HepG2 (cell line): ENCODE data around the gene UBASH3A. TPM values are rescaled to one million over a fixed set of nuclear protein-coding genes. Genes with fewer than 3 reads are reported as not detected.
A peak's percentile ranks its signal among the peaks of the same experiment; 100 is the strongest.

Experiments
- ATAC-seq: fragments of 200-7000 bp; cut with Tn5 transposase; 3 replicates; pipeline ENCODE4 v1.9.1; 2020; ENCODE audit warnings: mild to moderate bottlenecking, moderate library complexity
- BruUV-seq: library from RNA; stranded (reverse); fragments of 400-500 nt; replicated peaks from 2 replicates; lab custom pipeline; 2021; lab: Mats Ljungman, UMichigan
- CTCF ChIA-PET: fragments of 300-600 bp; formaldehyde crosslinking; extraction: SDS; loops from one replicate; lab custom pipeline; 2021; ENCODE audit warnings: low total read pairs, inconsistent platforms, low intra/inter-chr PET ratio; lab: Yijun Ruan, JAX
- POLR2A ChIA-PET: fragments of 350-600 bp; sonication (Branson Sonifier 250); formaldehyde crosslinking; loops from one replicate; lab custom pipeline; 2020; ENCODE audit warnings: antibody characterized with exemption, inconsistent platforms; lab: Yijun Ruan, JAX
- DNase-seq: peaks from one replicate; pipeline ENCODE4 v3.0.0-alpha.2; 2015; ENCODE audit warnings: low spot score
- FAIRE-seq: peaks from 3 replicates; lab custom pipeline; 2011; peaks lifted over from hg19 to GRCh38; lab: Jason Lieb, UNC
- H2AFZ ChIP-seq: one replicate; pipeline ENCODE4 v1.6.1; 2011; ENCODE audit warnings: low read length, inconsistent platforms
- H3K27ac ChIP-seq: fragments of 300-600 bp; 3 replicates; pipeline ENCODE4 v1.8.0; 2011; ENCODE audit warnings: mixed run types, mild to moderate bottlenecking, mixed read lengths, low read length, inconsistent platforms; ENCODE audit not compliant: insufficient read depth; ENCODE audit errors: extremely low read length
- H3K27me3 ChIP-seq, 2 experiments: fragments of 200-600 bp in 1 of 2; 2 replicates in 1 of 2; 3 replicates in 1 of 2; pipeline versions ENCODE4 v1.6.0 to v1.8.0; 2011; ENCODE audit warnings: low read length in 2 of 2, mild to moderate bottlenecking in 2 of 2, moderate library complexity in 2 of 2, inconsistent platforms in 1 of 2; ENCODE audit not compliant: insufficient read depth in 2 of 2, control insufficient read depth in 1 of 2
- H3K36me3 ChIP-seq, 2 experiments: fragments of 200-600 bp in 1 of 2; replicated peaks in 1 of 2; 2 replicates in 1 of 2; 3 replicates in 1 of 2; pipeline versions ENCODE4 v1.5.1 to v1.8.0; 2011; ENCODE audit warnings: low read length in 2 of 2, inconsistent platforms in 1 of 2; ENCODE audit not compliant: insufficient read depth in 2 of 2, control insufficient read depth in 1 of 2
- H3K4me1 ChIP-seq: 2 replicates; pipeline ENCODE4 v1.5.1; 2012; ENCODE audit warnings: low read length, inconsistent platforms; ENCODE audit not compliant: insufficient read depth
- H3K4me2 ChIP-seq: 2 replicates; pipeline ENCODE4 v1.6.0; 2011; ENCODE audit warnings: low read depth, low read length, inconsistent platforms
- H3K4me3 ChIP-seq, 3 experiments: fragments of 200-600 bp in 1 of 3; sonication (generic), shearing (Covaris generic) in 1 of 3; replicated peaks in 1 of 3; 2 replicates each; pipeline ENCODE4 v1.5.1; 2011 to 2016; ENCODE audit warnings: low read length in 3 of 3, inconsistent platforms in 2 of 3, low read depth in 2 of 3, mild to moderate bottlenecking in 2 of 3, control low read depth in 1 of 3, mixed read lengths in 1 of 3; ENCODE audit not compliant: insufficient read depth in 1 of 3
- H3K79me2 ChIP-seq: one replicate; pipeline ENCODE4 v1.6.1; 2011; ENCODE audit warnings: low read length, inconsistent platforms; ENCODE audit not compliant: insufficient read depth
- H3K9ac ChIP-seq: 2 replicates; pipeline ENCODE4 v1.6.0; 2011; ENCODE audit warnings: mild to moderate bottlenecking, low read depth, low read length, inconsistent platforms; ENCODE audit not compliant: insufficient read depth
- H3K9me3 ChIP-seq: 2 replicates; pipeline ENCODE4 v1.5.1; 2012; ENCODE audit warnings: mild to moderate bottlenecking, low read length
- H4K20me1 ChIP-seq: 2 replicates; pipeline ENCODE4 v1.6.0; 2011; ENCODE audit warnings: inconsistent platforms, mild to moderate bottlenecking, low read length, moderate library complexity; ENCODE audit not compliant: insufficient read depth
- CTCF ChIP-seq: sonication (generic); formaldehyde crosslinking; IDR thresholded peaks from 2 replicates; pipeline ENCODE4 v1.5.0; 2020; ENCODE audit warnings: mild to moderate bottlenecking, missing genetic modification reagents, moderate library complexity
- GATAD1 ChIP-seq: IDR thresholded peaks from 2 replicates; pipeline ENCODE4 v1.6.1; 2016; ENCODE audit warnings: missing genetic modification reagents, missing compliant biosample characterization
- GRHL1 ChIP-seq: sonication (generic); formaldehyde crosslinking; conservative IDR thresholded peaks from 2 replicates; pipeline ENCODE4 v1.8.0; 2022; ENCODE audit warnings: missing genetic modification reagents
- HNF1B ChIP-seq: sonication (generic); formaldehyde crosslinking; IDR thresholded peaks from 2 replicates; pipeline ENCODE4 v1.5.1; 2020; ENCODE audit warnings: mild to moderate bottlenecking, moderate library complexity, missing genetic modification reagents
- RAD21 ChIP-seq: fragments of 450-650 bp; formaldehyde crosslinking; IDR thresholded peaks from 2 replicates; pipeline ENCODE4 v1.5.0; 2020; ENCODE audit warnings: mild to moderate bottlenecking
- SALL2 ChIP-seq: sonication (generic); formaldehyde crosslinking; IDR thresholded peaks from 2 replicates; pipeline ENCODE4 v1.8.1; 2023; ENCODE audit warnings: mild to moderate bottlenecking, missing genetic modification reagents, inconsistent platforms
- TFAP4 ChIP-seq: sonication (generic); IDR thresholded peaks from 2 replicates; pipeline ENCODE4 v1.6.1; 2016; ENCODE audit warnings: low read depth, borderline replicate concordance
- TRAFD1 ChIP-seq: sonication (generic); formaldehyde crosslinking; IDR thresholded peaks from 2 replicates; pipeline ENCODE4 v1.5.1; 2020; ENCODE audit warnings: missing genetic modification reagents, mild to moderate bottlenecking, borderline replicate concordance
- ZNF530 ChIP-seq: sonication (generic); formaldehyde crosslinking; IDR thresholded peaks from 2 replicates; pipeline ENCODE4 v1.5.0; 2020; ENCODE audit warnings: low read depth, mild to moderate bottlenecking, missing genetic modification reagents
- ZNF780A ChIP-seq: sonication (generic); formaldehyde crosslinking; IDR thresholded peaks from 2 replicates; pipeline ENCODE4 v1.8.0; 2022; ENCODE audit warnings: mild to moderate bottlenecking, missing genetic modification reagents, moderate library complexity
- whole genome bisulfite sequencing: methylation state at CpG from one replicate; pipeline ENCODE4 v1.1.6; 2017; ENCODE audit warnings: low lambda C conversion rate; 5-methylcytosine and 5-hydroxymethylcytosine counted together
- in situ Hi-C: cut with HindIII; loops from 2 replicates; pipeline ENCODE4 v1.10.0; 2017; ENCODE audit warnings: low pct_unique_long_range_greater_than_20kb; ENCODE audit not compliant: extremely low pct_ligation_motif_present
- intact Hi-C: fragments of 100-400 bp; cut with micrococcal nuclease; formaldehyde crosslinking; loops from one replicate; pipeline ENCODE4 v1.10.0; 2022; ENCODE audit not compliant: unreplicated experiment
- polyA plus RNA-seq, 8 experiments: library from polyadenylated mRNA; depleted of rRNA in 3 of 8; stranded (reverse) in 7 of 8; unstranded in 1 of 8; fragments of >200 nt; fragmentation: Illumina TruSeq in 4 of 8; extraction: Trizol in 4 of 8; gene quantifications; 2 replicates each; pipeline versions ENCODE4 v1.2.1 to v1.2.3, GENCODE V29; 2011 to 2016; ENCODE audit warnings: low read depth in 4 of 8, missing spikeins in 1 of 8, mixed read lengths in 1 of 8; ENCODE audit not compliant: insufficient read depth in 1 of 8
- total RNA-seq, 5 experiments: library from RNA; depleted of rRNA; stranded (reverse); fragments of >200 nt; fragmentation: Illumina TruSeq; extraction: Trizol; gene quantifications; 2 replicates each; pipeline ENCODE4 v1.2.3, GENCODE V29; 2016; ENCODE audit warnings: low read depth in 1 of 5

UBASH3A gene
- total and polyA plus RNA-seq, 2 of the 13 experiments (the other 11 are each of a cell fraction or from before 2014, with no cell fraction given): not detected

- TF ChIP-seq SALL2: no peak
- TF ChIP-seq TRAFD1 (CRISPR knock-in tag): no peak
These were observed 24.1 kb upstream of the UBASH3A start (continued) for GRCh38 chr21:42379426-42380215.

GRCh38 chr21:42381347-42381984 lies 22.2 kb upstream of the UBASH3A start:
- BruUV-seq: no TSS peak
- peak; percentile 71 for ATAC-seq
- peak; percentile 58 for FAIRE-seq
- no peaks in the 10 kb centered on the region for H3K9me3 ChIP-seq
- intact Hi-C loops: loop anchor here (1.0 kb wide), 2 partner anchors 43 to 69 kb away; no protein-coding TSS in a partner anchor
- ChIA-PET POLR2A (interaction anchor here (1.3 to 1.6 kb wide), 2 partner anchors 9 to 14 kb away, joined by 3 to 8 read pairs; partner anchors contain the start of gene TFF1), CTCF (interaction anchor here (1.6 to 2.9 kb wide), 4 partner anchors 44 to 236 kb away, joined by 9 to 30 read pairs (median 22); no protein-coding TSS in a partner anchor)
- no peaks in the 10 kb centered on the region for H4K20me1 ChIP-seq
- no peaks in the 10 kb centered on the region for H3K27me3 ChIP-seq
- H2AFZ ChIP-seq: no peak overlapping the region
- in situ Hi-C loops: loop anchor here (5.0 kb wide), 1 partner anchor 66 kb away; no protein-coding TSS in a partner anchor
- no peak overlapping the region for H3K27ac ChIP-seq
- no peak overlapping the region for H3K9ac ChIP-seq
- H3K36me3 ChIP-seq: no peaks in the 10 kb centered on the region
- H3K4me2 ChIP-seq: no peak overlapping the region
- H3K4me3 ChIP-seq: no peak overlapping the region
- no peaks in the 10 kb centered on the region for H3K79me2 ChIP-seq
- peak; percentile 69 for DNase-seq
- WGBS: 0% methylated on average over 1 of the region's 1 CpG
- H3K4me1 ChIP-seq: peaks cover 33% of the 10 kb centered on the region
- TF ChIP-seq TFAP4 (peak; percentile 59; the same call in 1 of the 2 replicates), ZNF530 (CRISPR knock-in tag) (no peak), RAD21 (CRISPR knock-in tag) (peak; percentile 75), CTCF (CRISPR knock-in tag) (peak; percentile 91), ZNF780A (CRISPR knock-in tag) (no peak), HNF1B (CRISPR knock-in tag) (0 out of 2 replicates have a peak, but pooled peaks have one; percentile 44), GRHL1 (no peak), GATAD1 (CRISPR knock-in tag) (no peak)
